H9 (cell line): ENCODE data around the gene LYSMD3. TPM values are rescaled to one million over a fixed set of nuclear protein-coding genes. Genes with fewer than 3 reads are reported as not detected.

Source experiments
- DNase-seq: peaks from one replicate; pipeline ENCODE4 v3.0.0-alpha.2; 2017
- H2AFZ ChIP-seq: one replicate; pipeline ENCODE4 v1.6.1; 2013; ENCODE audit warnings: mild to moderate bottlenecking, low read length, control low read depth, moderate library complexity
- H2AK5ac ChIP-seq: 2 replicates; pipeline ENCODE4 v1.6.1; 2013; ENCODE audit warnings: low read length, control low read depth, mixed read lengths; ENCODE audit not compliant: insufficient read length
- H2BK120ac ChIP-seq: one replicate; pipeline ENCODE4 v1.6.1; 2013; ENCODE audit warnings: low read depth, mild to moderate bottlenecking, low read length, control low read depth, inconsistent platforms; ENCODE audit not compliant: poor library complexity, severe bottlenecking
- H2BK12ac ChIP-seq: 2 replicates; pipeline ENCODE4 v1.6.1; 2013; ENCODE audit warnings: low read length, control low read depth, mixed read lengths, low read depth; ENCODE audit not compliant: insufficient read length
- H2BK15ac ChIP-seq: 2 replicates; pipeline ENCODE4 v1.6.1; 2013; ENCODE audit warnings: low read depth, low read length, control low read depth
- H2BK20ac ChIP-seq: one replicate; pipeline ENCODE4 v1.6.1; 2013; ENCODE audit warnings: low read depth, mild to moderate bottlenecking, low read length, control low read depth, inconsistent platforms; ENCODE audit not compliant: poor library complexity, severe bottlenecking
- H2BK5ac ChIP-seq: 2 replicates; pipeline ENCODE4 v1.6.1; 2013; ENCODE audit warnings: low read length, control low read depth, mixed read lengths; ENCODE audit not compliant: insufficient read length
- H3K14ac ChIP-seq: 2 replicates; pipeline ENCODE4 v1.6.1; 2013; ENCODE audit warnings: low read length, control low read depth; ENCODE audit not compliant: insufficient read depth
- H3K18ac ChIP-seq: 2 replicates; pipeline ENCODE4 v1.6.1; 2013; ENCODE audit warnings: low read depth, mild to moderate bottlenecking, mixed read lengths, low read length, control low read depth; ENCODE audit not compliant: insufficient read length
- H3K23ac ChIP-seq: 2 replicates; pipeline ENCODE4 v1.6.1; 2013; ENCODE audit warnings: low read length, control low read depth, mixed read lengths, low read depth; ENCODE audit not compliant: insufficient read length
- H3K23me2 ChIP-seq: 2 replicates; pipeline ENCODE4 v1.6.1; 2013; ENCODE audit warnings: low read depth, mild to moderate bottlenecking, mixed read lengths, low read length, control low read depth; ENCODE audit not compliant: insufficient read length, poor library complexity, severe bottlenecking
- H3K27ac ChIP-seq: 2 replicates; pipeline ENCODE4 v1.5.1; 2013; ENCODE audit warnings: low read length, control low read depth, mixed read lengths, low read depth; ENCODE audit not compliant: insufficient read length
- H3K27me3 ChIP-seq: 2 replicates; pipeline ENCODE4 v1.6.1; 2013; ENCODE audit warnings: low read length, control low read depth, inconsistent platforms; ENCODE audit not compliant: insufficient read depth
- H3K4ac ChIP-seq: 2 replicates; pipeline ENCODE4 v1.6.1; 2013; ENCODE audit warnings: low read depth, mild to moderate bottlenecking, control low read depth, inconsistent platforms, low read length, moderate library complexity
- H3K4me1 ChIP-seq: 2 replicates; pipeline ENCODE4 v1.6.1; 2013; ENCODE audit warnings: low read length, control low read depth, inconsistent platforms; ENCODE audit not compliant: insufficient read depth
- H3K4me2 ChIP-seq: 2 replicates; pipeline ENCODE4 v1.6.1; 2013; ENCODE audit warnings: low read length, control low read depth, mixed read lengths; ENCODE audit not compliant: insufficient read length, insufficient read depth
- H3K56ac ChIP-seq: 2 replicates; pipeline ENCODE4 v1.6.1; 2013; ENCODE audit warnings: low read depth, mild to moderate bottlenecking, mixed read lengths, low read length, control low read depth; ENCODE audit not compliant: insufficient read length
- H3K79me1 ChIP-seq: 2 replicates; pipeline ENCODE4 v1.6.1; 2013; ENCODE audit warnings: low read depth, mild to moderate bottlenecking, moderate library complexity, low read length, control low read depth, inconsistent platforms; ENCODE audit not compliant: insufficient read depth, poor library complexity, severe bottlenecking
- H3K79me2 ChIP-seq: 2 replicates; pipeline ENCODE4 v1.6.1; 2013; ENCODE audit warnings: low read length, control low read depth, inconsistent platforms; ENCODE audit not compliant: insufficient read depth
- H3K9ac ChIP-seq: 2 replicates; pipeline ENCODE4 v1.6.1; 2013; ENCODE audit warnings: low read length, control low read depth, mixed read lengths; ENCODE audit not compliant: insufficient read length; ENCODE audit errors: extremely low read depth
- H3K9me3 ChIP-seq: one replicate; pipeline ENCODE4 v1.6.1; 2013; ENCODE audit warnings: low read depth, low read length, inconsistent platforms; ENCODE audit not compliant: control insufficient read depth
- H3T11ph ChIP-seq: one replicate; pipeline ENCODE4 v1.6.1; 2013; ENCODE audit warnings: mild to moderate bottlenecking, low read length, control low read depth, inconsistent platforms
- H4K20me1 ChIP-seq: one replicate; pipeline ENCODE4 v1.6.1; 2013; ENCODE audit not compliant: control insufficient read depth, insufficient read length, insufficient read depth
- H4K5ac ChIP-seq: 2 replicates; pipeline ENCODE4 v1.6.1; 2013; ENCODE audit warnings: low read depth, mild to moderate bottlenecking, mixed read lengths, low read length, control low read depth; ENCODE audit not compliant: insufficient read length
- H4K8ac ChIP-seq: replicated peaks from 2 replicates; pipeline ENCODE4 v1.6.1; 2013; ENCODE audit warnings: low read length, control low read depth, mixed read lengths, low read depth; ENCODE audit not compliant: insufficient read length
- H4K91ac ChIP-seq: 2 replicates; pipeline ENCODE4 v1.6.1; 2013; ENCODE audit warnings: low read depth, mild to moderate bottlenecking, moderate library complexity, mixed read lengths, low read length, control low read depth; ENCODE audit not compliant: insufficient read length
- H3K27ac Mint-ChIP-seq, 3 experiments: 2 replicates in 2 of 3; 3 replicates in 1 of 3; pipeline ENCODE4 v1.8.0; 2020 to 2021; ENCODE audit warnings: mixed read lengths in 3 of 3, mild to moderate bottlenecking in 1 of 3, moderate library complexity in 1 of 3
- H3K27me3 Mint-ChIP-seq: 2 replicates; pipeline ENCODE4 v1.8.0; 2021; ENCODE audit warnings: low read depth, mild to moderate bottlenecking, moderate library complexity, mixed read lengths
- H3K36me3 Mint-ChIP-seq, 3 experiments: 2 replicates in 2 of 3; 3 replicates in 1 of 3; pipeline ENCODE4 v1.8.0; 2020 to 2021; ENCODE audit warnings: low read depth in 3 of 3, mixed read lengths in 3 of 3; ENCODE audit not compliant: insufficient read depth in 1 of 3
- H3K4me1 Mint-ChIP-seq, 2 experiments: 2 replicates each; pipeline ENCODE4 v1.8.0; 2020; ENCODE audit warnings: mixed read lengths in 2 of 2
- H3K4me3 Mint-ChIP-seq, 2 experiments: 2 replicates in 1 of 2; 3 replicates in 1 of 2; pipeline ENCODE4 v1.8.0; 2020 to 2021; ENCODE audit warnings: mild to moderate bottlenecking in 2 of 2, mixed read lengths in 2 of 2, moderate library complexity in 1 of 2
- H3K9me3 Mint-ChIP-seq, 2 experiments: 2 replicates in 1 of 2; 3 replicates in 1 of 2; pipeline ENCODE4 v1.8.0; 2020; ENCODE audit warnings: mild to moderate bottlenecking in 2 of 2, mixed read lengths in 2 of 2, moderate library complexity in 1 of 2
- WGBS: extraction: QIAGEN DNeasy Blood & Tissue Kit; methylation state at CpG from one replicate; pipeline ENCODE4 v1.1.7; 2013; ENCODE audit warnings: missing lambda C conversion rate, low lambda C conversion rate, mixed read lengths; ENCODE audit not compliant: insufficient read length; ENCODE audit errors: extremely low coverage; 5-methylcytosine and 5-hydroxymethylcytosine counted together
- total RNA-seq: library from RNA; stranded (reverse); gene quantifications from 2 replicates; pipeline ENCODE4 v1.2.1, GENCODE V29; 2021
- TF ChIP-seq, protein P1 (sequence below): fragments of 200-600 bp; sonication (generic); conservative IDR thresholded peaks from 3 replicates; pipeline ENCODE4 v1.8.0; 2021; ENCODE audit warnings: antibody characterized with exemption, mild to moderate bottlenecking

LYSMD3 gene
- total RNA-seq, 1 experiment from 2014 or later: 14.0 TPM

DNA sequence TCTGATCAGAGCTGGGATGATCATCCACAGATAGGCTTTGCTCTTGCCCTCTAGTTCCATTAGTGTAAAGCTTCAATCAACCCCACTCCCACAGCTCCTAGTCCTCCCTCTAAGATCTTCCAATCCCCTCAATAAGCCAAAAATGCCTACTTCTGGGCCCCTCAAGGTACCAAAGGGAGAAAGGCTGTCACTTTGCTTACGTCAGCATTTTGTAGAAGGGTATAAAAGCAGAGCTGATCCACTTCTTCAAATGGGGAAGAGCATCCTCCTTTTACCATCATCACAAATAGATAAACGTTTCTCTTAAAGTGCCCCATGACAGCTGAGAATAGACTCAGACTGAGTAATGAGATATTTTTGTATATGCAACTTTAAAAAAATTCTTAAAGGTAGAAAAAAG is 16.1 kb upstream of the LYSMD3 start:
- Histone ChIP-seq H4K91ac (no peak overlapping the region), H2BK15ac (no peak overlapping the region), H4K5ac (no peak overlapping the region), H2AK5ac (no peak overlapping the region), H4K8ac (no peak overlapping the region), H3K27me3 (no peaks in the 10 kb centered on the region), H3K79me2 (no peaks in the 10 kb centered on the region), H2AFZ (no peak overlapping the region), H3T11ph (no peak overlapping the region), H3K4me1 (peaks cover 4% of the 10 kb centered on the region), H2BK12ac (no peak overlapping the region), H4K20me1 (no peaks in the 10 kb centered on the region), H3K27ac (no peak overlapping the region), H2BK5ac (no peak overlapping the region), H3K14ac (no peak overlapping the region), H2BK120ac (no peak overlapping the region), H3K9me3 (no peaks in the 10 kb centered on the region), H3K18ac (no peak overlapping the region), H3K56ac (no peak overlapping the region), H3K23ac (no peak overlapping the region), H3K9ac (no peak overlapping the region), H3K4ac (no peak overlapping the region), H3K79me1 (no peaks in the 10 kb centered on the region), H2BK20ac (no peak overlapping the region), H3K23me2 (no peaks in the 10 kb centered on the region), H3K4me2 (no peak overlapping the region)
- H3K4me1 Mint-ChIP-seq: peaks cover 46 to 50% of the 10 kb centered on the region in 2 experiments
- H3K9me3 Mint-ChIP-seq: peaks cover 3 to 6% of the 10 kb centered on the region in 2 experiments
- no peaks in the 10 kb centered on the region for H3K27me3 Mint-ChIP-seq
- H3K4me3 Mint-ChIP-seq: no peak overlapping the region
- H3K36me3 Mint-ChIP-seq: peaks cover 0 to 12% (median 2%) of the 10 kb centered on the region in 3 experiments; a peak in 5 of 7 replicates
- DNase-seq: no peak
- TF ChIP-seq, protein P1, sequence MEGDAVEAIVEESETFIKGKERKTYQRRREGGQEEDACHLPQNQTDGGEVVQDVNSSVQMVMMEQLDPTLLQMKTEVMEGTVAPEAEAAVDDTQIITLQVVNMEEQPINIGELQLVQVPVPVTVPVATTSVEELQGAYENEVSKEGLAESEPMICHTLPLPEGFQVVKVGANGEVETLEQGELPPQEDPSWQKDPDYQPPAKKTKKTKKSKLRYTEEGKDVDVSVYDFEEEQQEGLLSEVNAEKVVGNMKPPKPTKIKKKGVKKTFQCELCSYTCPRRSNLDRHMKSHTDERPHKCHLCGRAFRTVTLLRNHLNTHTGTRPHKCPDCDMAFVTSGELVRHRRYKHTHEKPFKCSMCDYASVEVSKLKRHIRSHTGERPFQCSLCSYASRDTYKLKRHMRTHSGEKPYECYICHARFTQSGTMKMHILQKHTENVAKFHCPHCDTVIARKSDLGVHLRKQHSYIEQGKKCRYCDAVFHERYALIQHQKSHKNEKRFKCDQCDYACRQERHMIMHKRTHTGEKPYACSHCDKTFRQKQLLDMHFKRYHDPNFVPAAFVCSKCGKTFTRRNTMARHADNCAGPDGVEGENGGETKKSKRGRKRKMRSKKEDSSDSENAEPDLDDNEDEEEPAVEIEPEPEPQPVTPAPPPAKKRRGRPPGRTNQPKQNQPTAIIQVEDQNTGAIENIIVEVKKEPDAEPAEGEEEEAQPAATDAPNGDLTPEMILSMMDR: no peak
- peak overlapping the region in 1 of 3 experiments; percentile 0; a peak in 3 of 7 replicates for H3K27ac Mint-ChIP-seq
- no CpG with 5 or more reads among the region's 2 CpGs for WGBS
